Measurements from ENCODE around the gene RHBDD3.

RHBDD3 gene

GRCh38 chr22:29211066-29211465 is 56.7 kb downstream of the RHBDD3 start:
- H3K4me3 ChIP-seq (ENCODE audit: control insufficient read depth, low read depth, low read length): no peak overlapping the region
- no peak for TF ChIP-seq CTCF (conservative IDR thresholded peaks at IDR 0.05; ENCODE audit: control insufficient read depth, insufficient read depth, low read depth, low read length)
- DNase-seq (ENCODE audit: low read depth): no peak
